PC-9 (cell line): ENCODE results near the gene NCS1. TPM values are rescaled to one million over a fixed set of nuclear protein-coding genes. Genes with fewer than 3 reads are reported as not detected.

Experiments used
- BruUV-seq: library from RNA; stranded (reverse); fragments of 400-500 nt; replicated peaks from 2 replicates; lab custom pipeline; 2021; lab: Mats Ljungman, UMichigan
- CTCF ChIA-PET: fragments of 300-600 bp; sonication (Branson Sonifier 250); formaldehyde crosslinking; loops from one replicate; lab custom pipeline; 2022; ENCODE audit warnings: antibody characterized with exemption; lab: Charles Lee
- POLR2A ChIA-PET: fragments of 300-600 bp; sonication (Branson Sonifier 250); formaldehyde crosslinking; loops from one replicate; lab custom pipeline; 2022; ENCODE audit warnings: antibody characterized with exemption; ENCODE audit not compliant: unreplicated experiment; lab: Charles Lee
- DNase-seq, 2 experiments: peaks; one replicate each; pipeline versions ENCODE4 v3.0.0 to v3.0.0-alpha.2; 2015 to 2022; ENCODE audit warnings: mixed read lengths in 1 of 2
- H2AFZ ChIP-seq: fragments of 200-600 bp; sonication (generic); 2 replicates; pipeline ENCODE4 v1.8.1; 2017; ENCODE audit warnings: antibody characterized with exemption
- H3F3A ChIP-seq: fragments of 200-600 bp; sonication (generic); 2 replicates; pipeline ENCODE4 v1.8.1; 2017; ENCODE audit warnings: antibody characterized with exemption, mild to moderate bottlenecking, low read depth; ENCODE audit not compliant: insufficient read depth
- H3K27ac ChIP-seq: fragments of 200-600 bp; sonication (generic); 2 replicates; pipeline ENCODE4 v1.6.1; 2016; ENCODE audit warnings: mixed run types
- H3K27me3 ChIP-seq: fragments of 200-600 bp; sonication (generic); 2 replicates; pipeline ENCODE4 v1.6.1; 2016; ENCODE audit warnings: low read depth, mixed run types; ENCODE audit not compliant: insufficient read depth
- H3K36me3 ChIP-seq: fragments of 200-600 bp; sonication (generic); 2 replicates; pipeline ENCODE4 v1.6.1; 2016; ENCODE audit warnings: low read depth, mixed run types
- H3K4me1 ChIP-seq: fragments of 200-600 bp; sonication (generic); replicated peaks from 2 replicates; pipeline ENCODE4 v1.6.1; 2016; ENCODE audit warnings: mixed run types; ENCODE audit not compliant: insufficient read depth
- H3K4me2 ChIP-seq: fragments of 200-600 bp; sonication (generic); 2 replicates; pipeline ENCODE4 v1.6.1; 2017; ENCODE audit warnings: mixed run types
- H3K4me3 ChIP-seq: fragments of 200-600 bp; sonication (generic); 2 replicates; pipeline ENCODE4 v1.6.1; 2016; ENCODE audit warnings: mixed run types
- H3K79me2 ChIP-seq: fragments of 200-600 bp; sonication (generic); 2 replicates; pipeline ENCODE4 v1.6.1; 2017; ENCODE audit warnings: low read depth, mixed run types
- H3K9me2 ChIP-seq: fragments of 200-600 bp; sonication (generic); 2 replicates; pipeline ENCODE4 v1.8.1; 2017; ENCODE audit warnings: mild to moderate bottlenecking; ENCODE audit not compliant: insufficient read depth
- H3K9me3 ChIP-seq: fragments of 200-600 bp; sonication (generic); 2 replicates; pipeline ENCODE4 v1.8.1; 2016; ENCODE audit warnings: low read depth; ENCODE audit not compliant: insufficient read depth
- H4K20me1 ChIP-seq: fragments of 200-600 bp; sonication (generic); 2 replicates; pipeline ENCODE4 v1.8.1; 2017; ENCODE audit not compliant: insufficient read depth
- CTCF ChIP-seq: fragments of 200-600 bp; sonication (generic); conservative IDR thresholded peaks from 2 replicates; pipeline ENCODE4 v1.6.1; 2017; ENCODE audit warnings: mixed run types, antibody characterized with exemption, mild to moderate bottlenecking, moderate library complexity
- EZH2 ChIP-seq: fragments of 200-600 bp; sonication (generic); IDR thresholded peaks from 2 replicates; pipeline ENCODE4 v1.8.0; 2017; ENCODE audit warnings: antibody characterized with exemption, low read depth
- intact Hi-C: fragments of 100-400 bp; cut with micrococcal nuclease; formaldehyde crosslinking; loops from one replicate; pipeline ENCODE4 v1.10.0; 2022; ENCODE audit not compliant: unreplicated experiment
- total RNA-seq: library from RNA; stranded (reverse); gene quantifications from 2 replicates; pipeline ENCODE4 v1.2.3, GENCODE V29; 2021

Gene NCS1
- total RNA-seq, 1 experiment from 2014 or later: 59.2 TPM

- no peak overlapping the region for H3K27ac ChIP-seq
- intact Hi-C loops: no loop called here
- no peak for TF ChIP-seq CTCF
- no peak for TF ChIP-seq EZH2
- no peak for DNase-seq
- H3K4me3 ChIP-seq: no peak overlapping the region
- no peaks in the 10 kb centered on the region for H3K4me1 ChIP-seq
- no peak overlapping the region for H3K4me2 ChIP-seq
- no TSS peak for BruUV-seq
- H4K20me1 ChIP-seq: no peaks in the 10 kb centered on the region
- no peaks in the 10 kb centered on the region for H3K27me3 ChIP-seq
- H3K9me2 ChIP-seq: no peaks in the 10 kb centered on the region
- H2AFZ ChIP-seq: no peak overlapping the region
- CTCF ChIA-PET: no interaction called here
- no peaks in the 10 kb centered on the region for H3K9me3 ChIP-seq
- POLR2A ChIA-PET: no interaction called here
- no peaks in the 10 kb centered on the region for H3K36me3 ChIP-seq
- no peaks in the 10 kb centered on the region for H3K79me2 ChIP-seq
- H3F3A ChIP-seq: peaks cover 5% of the 10 kb centered on the region; the same call in 1 of the 2 replicates
These were observed 62.4 kb downstream of the NCS1 start for GRCh38 chr9:130234340-130235260.

- Histone ChIP-seq H3K36me3 (no peaks in the 10 kb centered on the region), H3K4me1 (no peaks in the 10 kb centered on the region), H3K4me3 (no peak overlapping the region), H3F3A (peaks cover 5% of the 10 kb centered on the region; the same call in 1 of the 2 replicates), H3K9me2 (no peaks in the 10 kb centered on the region), H3K27me3 (no peaks in the 10 kb centered on the region), H3K4me2 (no peak overlapping the region), H3K9me3 (no peaks in the 10 kb centered on the region), H3K79me2 (no peaks in the 10 kb centered on the region), H3K27ac (no peak overlapping the region), H2AFZ (no peak overlapping the region), H4K20me1 (no peaks in the 10 kb centered on the region)
- intact Hi-C loops: loop anchor here (1.0 kb wide), 1 partner anchor 128 kb away; no protein-coding TSS in a partner anchor
- peak in 1 of 2 experiments; percentile 61 for DNase-seq
- TSS peak; percentile 18 for BruUV-seq
- TF ChIP-seq EZH2: no peak
- peak; percentile 99 for TF ChIP-seq CTCF
- CTCF ChIA-PET: interaction anchor here (0.6 to 0.8 kb wide), 3 partner anchors 14 to 124 kb away, joined by 3 to 5 read pairs (median 3); no protein-coding TSS in a partner anchor
- POLR2A ChIA-PET: interaction anchor here (0.6 to 0.7 kb wide), 2 partner anchors 20 to 446 kb away, joined by 3 to 4 read pairs; no protein-coding TSS in a partner anchor
These were observed 63.6 kb downstream of the NCS1 start for GRCh38 chr9:130235558-130236435.
